HCT116 (cell line): Measurements from ENCODE around the gene PAK6. TPM values are rescaled to one million over a fixed set of nuclear protein-coding genes. Genes with fewer than 3 reads are reported as not detected.

Source experiments
- ATAC-seq: fragments of 200-7000 bp; cut with Tn5 transposase; 2 replicates; pipeline ENCODE4 v1.9.1; 2020; ENCODE audit warnings: mild to moderate bottlenecking, moderate library complexity
- BruUV-seq: library from RNA; stranded (reverse); fragments of 400-500 nt; replicated peaks from 2 replicates; lab custom pipeline; 2021; lab: Mats Ljungman, UMichigan
- CTCF ChIA-PET: fragments of 300-600 bp; sonication (Branson Sonifier 250); formaldehyde crosslinking; loops from one replicate; lab custom pipeline; 2021; ENCODE audit warnings: antibody characterized with exemption; lab: Charles Lee
- POLR2A ChIA-PET: fragments of 300-600, 350-600 bp; sonication (Branson Sonifier 250); formaldehyde crosslinking; loops from one replicate; lab custom pipeline; 2021; ENCODE audit warnings: antibody characterized with exemption; lab: Charles Lee
- RAD21 ChIA-PET, 2 experiments: fragments of 300-600 bp; sonication (Branson Sonifier 250); formaldehyde crosslinking; loops; one replicate each; lab custom pipeline; 2023; ENCODE audit warnings: low total read pairs in 2 of 2; ENCODE audit not compliant: uncharacterized antibody in 2 of 2, unreplicated experiment in 2 of 2, low non-redundant PET in 1 of 2; lab: Charles Lee
- DNase-seq: peaks from one replicate; pipeline ENCODE4 v3.0.0-alpha.2; 2010; ENCODE audit warnings: low read depth, low spot score
- H2AFZ ChIP-seq: fragments of 200-600 bp; shearing (Covaris generic), sonication (generic); 2 replicates; pipeline ENCODE4 v1.6.1; 2017; ENCODE audit warnings: low read depth, mixed run types, mixed read lengths, antibody characterized with exemption, low read length; ENCODE audit not compliant: poor library complexity, severe bottlenecking
- H3K27ac ChIP-seq: 2 replicates; pipeline ENCODE4 v1.5.1; 2012; ENCODE audit warnings: low read depth, low read length
- H3K27me3 ChIP-seq: fragments of 200-600 bp; sonication (generic); 2 replicates; pipeline ENCODE4 v1.6.1; 2016; ENCODE audit warnings: mixed run types, low read length, mixed read lengths; ENCODE audit not compliant: insufficient read depth
- H3K36me3 ChIP-seq, 2 experiments: fragments of 200-500 bp in 1 of 2; fragments of 200-600 bp in 1 of 2; sonication (Bioruptor generic) in 1 of 2; sonication (generic) in 1 of 2; 2 replicates each; pipeline versions ENCODE4 v1.5.1 to v1.6.1; 2014 to 2016; ENCODE audit warnings: low read length in 2 of 2, inconsistent platforms in 1 of 2, mixed read lengths in 1 of 2, mixed run types in 1 of 2; ENCODE audit not compliant: insufficient read depth in 2 of 2, control insufficient read depth in 1 of 2
- H3K4me1 ChIP-seq, 2 experiments: fragments of 200-600 bp in 1 of 2; sonication (generic) in 1 of 2; 2 replicates each; pipeline versions ENCODE4 v1.5.1 to v1.6.1; 2012 to 2017; ENCODE audit warnings: low read length in 2 of 2, inconsistent platforms in 1 of 2, mild to moderate bottlenecking in 1 of 2, mixed read lengths in 1 of 2, mixed run types in 1 of 2, moderate library complexity in 1 of 2; ENCODE audit not compliant: insufficient read depth in 2 of 2, control insufficient read depth in 1 of 2
- H3K4me2 ChIP-seq: fragments of 200-600 bp; sonication (generic); 2 replicates; pipeline ENCODE4 v1.6.1; 2017; ENCODE audit warnings: mixed run types, low read length, mixed read lengths
- H3K4me3 ChIP-seq, 2 experiments: fragments of 200-600 bp in 1 of 2; sonication (generic) in 1 of 2; replicated peaks in 1 of 2; 2 replicates each; pipeline ENCODE4 v1.5.1; 2011 to 2016; ENCODE audit warnings: low read length in 2 of 2, control low read depth in 1 of 2, low read depth in 1 of 2, mild to moderate bottlenecking in 1 of 2, mixed read lengths in 1 of 2, mixed run types in 1 of 2
- H3K79me2 ChIP-seq: fragments of 200-600 bp; sonication (generic); 2 replicates; pipeline ENCODE4 v1.6.1; 2017; ENCODE audit warnings: mild to moderate bottlenecking, mixed run types, low read length, moderate library complexity, mixed read lengths; ENCODE audit not compliant: insufficient read depth
- H3K9ac ChIP-seq: fragments of 200-600 bp; sonication (generic); 2 replicates; pipeline ENCODE4 v1.6.1; 2016; ENCODE audit warnings: low read length, mixed read lengths
- H3K9me2 ChIP-seq: fragments of 200-600 bp; sonication (generic), shearing (Covaris generic); 2 replicates; pipeline ENCODE4 v1.6.1; 2017; ENCODE audit warnings: mixed run types, mild to moderate bottlenecking, moderate library complexity; ENCODE audit not compliant: insufficient read depth
- H3K9me3 ChIP-seq, 2 experiments: fragments of 200-500 bp in 1 of 2; fragments of 200-600 bp in 1 of 2; sonication (Bioruptor generic) in 1 of 2; sonication (generic) in 1 of 2; 2 replicates each; pipeline ENCODE4 v1.6.1; 2014 to 2017; ENCODE audit warnings: low read length in 2 of 2, mixed read lengths in 2 of 2, inconsistent platforms in 1 of 2, low read depth in 1 of 2, mild to moderate bottlenecking in 1 of 2, mixed run types in 1 of 2, moderate library complexity in 1 of 2; ENCODE audit not compliant: control insufficient read depth in 1 of 2, insufficient read depth in 1 of 2
- H4K20me1 ChIP-seq: fragments of 200-600 bp; sonication (generic), shearing (Covaris generic); 2 replicates; pipeline ENCODE4 v1.6.1; 2017; ENCODE audit warnings: mixed run types, mild to moderate bottlenecking, moderate library complexity; ENCODE audit not compliant: insufficient read depth
- CBX3 ChIP-seq: IDR thresholded peaks from 2 replicates; pipeline ENCODE4 v1.6.1; 2012; ENCODE audit warnings: low read depth
- CEBPB ChIP-seq: IDR thresholded peaks from 2 replicates; pipeline ENCODE4 v1.6.1; 2012; ENCODE audit warnings: low read depth
- FOSL1 ChIP-seq: IDR thresholded peaks from 2 replicates; pipeline ENCODE4 v1.6.1; 2012; ENCODE audit warnings: low read depth
- JUND ChIP-seq: IDR thresholded peaks from 2 replicates; pipeline ENCODE4 v1.6.1; 2012
- POLR2AphosphoS5 ChIP-seq: IDR thresholded peaks from 2 replicates; pipeline ENCODE4 v1.6.1; 2011; ENCODE audit warnings: mild to moderate bottlenecking, low read depth, low read length, moderate library complexity
- RAD21 ChIP-seq: IDR thresholded peaks from 2 replicates; pipeline ENCODE4 v1.6.1; 2012; ENCODE audit warnings: low read depth, mild to moderate bottlenecking
- SIN3A ChIP-seq: IDR thresholded peaks from 2 replicates; pipeline ENCODE4 v1.6.1; 2012; ENCODE audit warnings: low read depth
- SP1 ChIP-seq: IDR thresholded peaks from 2 replicates; pipeline ENCODE4 v1.6.1; 2012; ENCODE audit warnings: low read depth
- TCF7L2 ChIP-seq: IDR thresholded peaks from 2 replicates; pipeline ENCODE4 v1.7.0; 2011; ENCODE audit warnings: borderline replicate concordance, inconsistent platforms; ENCODE audit not compliant: insufficient read depth, insufficient read length; ENCODE audit errors: extremely low read depth
- YY1 ChIP-seq: IDR thresholded peaks from 2 replicates; pipeline ENCODE4 v1.6.1; 2011; ENCODE audit warnings: low read length, low read depth, moderate library complexity, mild to moderate bottlenecking; ENCODE audit not compliant: insufficient replicate concordance; ENCODE audit errors: extremely low read depth
- ZFX ChIP-seq: fragments of 450-650 bp; IDR thresholded peaks from 2 replicates; pipeline ENCODE4 v1.6.1; 2017
- ZNF274 ChIP-seq: fragments of 200-500 bp; sonication (Bioruptor generic); IDR thresholded peaks from 2 replicates; pipeline ENCODE4 v1.6.1; 2014; ENCODE audit warnings: mild to moderate bottlenecking, low read depth, low read length, inconsistent platforms
- intact Hi-C: fragments of 100-400 bp; cut with micrococcal nuclease; formaldehyde crosslinking; loops from 2 replicates; pipeline ENCODE4 v1.10.0; 2022
- total RNA-seq: library from RNA; stranded (reverse); gene quantifications from one replicate; pipeline ENCODE4 v1.2.1, GENCODE V29; 2021; ENCODE audit not compliant: unreplicated experiment
- TF ChIP-seq, protein P1 (sequence below): IDR thresholded peaks from 2 replicates; pipeline ENCODE4 v1.6.1; 2012
- TF ChIP-seq, protein P2 (sequence below): IDR thresholded peaks from 2 replicates; pipeline ENCODE4 v1.6.1; 2011; ENCODE audit warnings: mild to moderate bottlenecking, low read length, moderate library complexity; ENCODE audit not compliant: insufficient replicate concordance; ENCODE audit errors: extremely low read depth

Gene PAK6
- total RNA-seq, 1 experiment from 2014 or later = 19.9 TPM

DNA sequence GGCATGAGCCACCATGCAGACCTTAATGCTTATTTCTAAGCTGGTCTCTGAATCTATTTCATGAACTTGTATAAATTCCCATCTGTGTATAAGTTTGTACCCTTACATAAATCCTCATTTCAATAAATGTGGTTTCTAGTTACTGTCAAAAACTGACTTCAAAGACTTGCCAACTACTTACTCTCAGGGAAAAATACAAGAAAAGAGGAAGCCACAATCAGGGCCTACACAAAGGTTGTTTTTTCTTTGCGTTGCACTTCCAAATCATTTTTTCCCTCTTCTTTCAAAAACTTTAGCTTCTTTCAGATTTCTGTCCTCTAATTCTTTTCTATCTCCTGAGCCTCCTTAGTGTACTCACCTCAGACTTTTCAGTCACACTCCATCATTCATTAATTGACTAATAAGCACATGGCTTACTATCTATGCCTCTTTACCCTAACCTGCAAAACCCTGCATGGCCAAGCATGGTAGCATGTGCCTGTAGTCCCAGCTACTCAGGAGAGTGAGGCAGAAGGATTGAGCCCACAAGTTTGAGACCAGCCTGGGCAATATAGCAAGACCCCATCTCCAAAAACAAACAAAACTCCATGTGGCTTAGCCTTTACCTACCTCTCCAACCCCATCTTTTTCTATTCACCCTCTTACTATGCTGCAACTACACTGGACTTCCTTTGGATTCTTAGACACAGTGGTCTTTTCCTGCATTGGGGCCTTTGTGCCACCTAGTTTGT is 40.3 kb upstream of the PAK6 start:
- H3K9me3 ChIP-seq = no peaks in the 10 kb centered on the region
- no peak for DNase-seq
- no peak overlapping the region for H3K27ac ChIP-seq
- BruUV-seq = no TSS peak
- H3K9me2 ChIP-seq = no peaks in the 10 kb centered on the region
- ATAC-seq = no peak
- H4K20me1 ChIP-seq = peaks cover 7% of the 10 kb centered on the region; the same call in 1 of the 2 replicates
- H2AFZ ChIP-seq = no peak overlapping the region
- intact Hi-C loops = no loop called here
- H3K36me3 ChIP-seq = peaks cover 46 to 58% of the 10 kb centered on the region in 2 experiments
- no peak overlapping the region for H3K4me2 ChIP-seq
- no peak overlapping the region for H3K9ac ChIP-seq
- no peaks in the 10 kb centered on the region for H3K27me3 ChIP-seq
- ChIA-PET POLR2A (no interaction called here), CTCF (interaction anchor here (1.1 kb wide), 1 partner anchor 76 kb away, joined by 3 read pairs; no protein-coding TSS in a partner anchor), RAD21 (no interaction called here)
- no peaks in the 10 kb centered on the region for H3K4me1 ChIP-seq
- H3K4me3 ChIP-seq = no peak overlapping the region
- no peak for TF ChIP-seq ZFX
- TF ChIP-seq SP1 = no peak
- no peak for TF ChIP-seq CBX3
- TF ChIP-seq POLR2AphosphoS5 = no peak
- TF ChIP-seq, protein P1, sequence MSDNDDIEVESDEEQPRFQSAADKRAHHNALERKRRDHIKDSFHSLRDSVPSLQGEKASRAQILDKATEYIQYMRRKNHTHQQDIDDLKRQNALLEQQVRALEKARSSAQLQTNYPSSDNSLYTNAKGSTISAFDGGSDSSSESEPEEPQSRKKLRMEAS = no peak
- no peak for TF ChIP-seq TCF7L2
- no peak for TF ChIP-seq FOSL1
- TF ChIP-seq ZNF274 = no peak
- no peak for TF ChIP-seq CEBPB
- TF ChIP-seq SIN3A = no peak
- TF ChIP-seq RAD21 = no peak
- TF ChIP-seq, protein P2, sequence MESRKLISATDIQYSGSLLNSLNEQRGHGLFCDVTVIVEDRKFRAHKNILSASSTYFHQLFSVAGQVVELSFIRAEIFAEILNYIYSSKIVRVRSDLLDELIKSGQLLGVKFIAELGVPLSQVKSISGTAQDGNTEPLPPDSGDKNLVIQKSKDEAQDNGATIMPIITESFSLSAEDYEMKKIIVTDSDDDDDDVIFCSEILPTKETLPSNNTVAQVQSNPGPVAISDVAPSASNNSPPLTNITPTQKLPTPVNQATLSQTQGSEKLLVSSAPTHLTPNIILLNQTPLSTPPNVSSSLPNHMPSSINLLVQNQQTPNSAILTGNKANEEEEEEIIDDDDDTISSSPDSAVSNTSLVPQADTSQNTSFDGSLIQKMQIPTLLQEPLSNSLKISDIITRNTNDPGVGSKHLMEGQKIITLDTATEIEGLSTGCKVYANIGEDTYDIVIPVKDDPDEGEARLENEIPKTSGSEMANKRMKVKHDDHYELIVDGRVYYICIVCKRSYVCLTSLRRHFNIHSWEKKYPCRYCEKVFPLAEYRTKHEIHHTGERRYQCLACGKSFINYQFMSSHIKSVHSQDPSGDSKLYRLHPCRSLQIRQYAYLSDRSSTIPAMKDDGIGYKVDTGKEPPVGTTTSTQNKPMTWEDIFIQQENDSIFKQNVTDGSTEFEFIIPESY = no peak
- no peak for TF ChIP-seq JUND
- no peak for TF ChIP-seq YY1
- TF ChIP-seq, all 23 proteins: peak for 0
- H3K79me2 ChIP-seq = peaks cover 45% of the 10 kb centered on the region
